ENCODE measurements around the gene SLC37A3.

SLC37A3 gene

GRCh38 chr7:140426130-140426529 lies 27.8 kb upstream of the SLC37A3 start:
- Histone ChIP-seq H3K79me2 (ENCODE audit: low read length) (no peaks in the 10 kb centered on the region), H3K27ac (ENCODE audit: low read length) (no peak overlapping the region), H3K4me1 (ENCODE audit: low read length) (no peaks in the 10 kb centered on the region), H2AFZ (ENCODE audit: low read depth, low read length) (no peak overlapping the region), H3K27me3 (ENCODE audit: low read depth, low read length) (peaks cover 10% of the 10 kb centered on the region; the same call in 1 of the 2 replicates), H3K4me2 (ENCODE audit: low read length) (no peak overlapping the region), H4K20me1 (ENCODE audit: insufficient read depth, low read length) (no peaks in the 10 kb centered on the region), H3K9ac (ENCODE audit: low read length) (no peak overlapping the region), H3K4me3 (ENCODE audit: low read length) (no peak overlapping the region), H3K36me3 (replicated peaks; ENCODE audit: low read depth, low read length) (no peaks in the 10 kb centered on the region), H3K9me3 (ENCODE audit: insufficient read depth, low read length) (no peaks in the 10 kb centered on the region)
- no peak for TF ChIP-seq EZH2phosphoT487 (IDR thresholded peaks at IDR 0.05; ENCODE audit: low read depth)
- TF ChIP-seq, protein P1, sequence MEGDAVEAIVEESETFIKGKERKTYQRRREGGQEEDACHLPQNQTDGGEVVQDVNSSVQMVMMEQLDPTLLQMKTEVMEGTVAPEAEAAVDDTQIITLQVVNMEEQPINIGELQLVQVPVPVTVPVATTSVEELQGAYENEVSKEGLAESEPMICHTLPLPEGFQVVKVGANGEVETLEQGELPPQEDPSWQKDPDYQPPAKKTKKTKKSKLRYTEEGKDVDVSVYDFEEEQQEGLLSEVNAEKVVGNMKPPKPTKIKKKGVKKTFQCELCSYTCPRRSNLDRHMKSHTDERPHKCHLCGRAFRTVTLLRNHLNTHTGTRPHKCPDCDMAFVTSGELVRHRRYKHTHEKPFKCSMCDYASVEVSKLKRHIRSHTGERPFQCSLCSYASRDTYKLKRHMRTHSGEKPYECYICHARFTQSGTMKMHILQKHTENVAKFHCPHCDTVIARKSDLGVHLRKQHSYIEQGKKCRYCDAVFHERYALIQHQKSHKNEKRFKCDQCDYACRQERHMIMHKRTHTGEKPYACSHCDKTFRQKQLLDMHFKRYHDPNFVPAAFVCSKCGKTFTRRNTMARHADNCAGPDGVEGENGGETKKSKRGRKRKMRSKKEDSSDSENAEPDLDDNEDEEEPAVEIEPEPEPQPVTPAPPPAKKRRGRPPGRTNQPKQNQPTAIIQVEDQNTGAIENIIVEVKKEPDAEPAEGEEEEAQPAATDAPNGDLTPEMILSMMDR (IDR thresholded peaks at IDR 0.05; ENCODE audit: low read depth, low read length), result no peak

DNA sequence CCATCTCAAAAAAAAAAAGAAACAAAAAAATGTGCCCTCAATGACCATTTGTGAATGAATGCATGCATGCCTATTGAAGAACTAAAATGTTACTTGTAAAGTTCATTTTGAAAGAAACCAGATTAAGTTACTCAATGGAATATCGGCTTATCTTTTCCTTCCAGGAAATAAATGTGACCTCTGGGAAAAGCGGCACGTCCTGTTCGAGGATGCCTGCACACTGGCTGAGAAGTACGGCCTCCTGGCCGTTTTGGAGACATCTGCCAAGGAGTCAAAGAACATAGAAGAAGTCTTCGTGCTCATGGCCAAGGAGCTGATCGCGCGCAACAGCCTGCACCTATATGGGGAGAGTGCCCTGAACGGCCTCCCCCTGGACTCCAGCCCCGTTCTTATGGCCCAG lies 27.4 kb upstream of the SLC37A3 start:
- Histone ChIP-seq H3K27me3 (ENCODE audit: low read depth, low read length) (peaks cover 10% of the 10 kb centered on the region; the same call in 1 of the 2 replicates), H3K27ac (ENCODE audit: low read length) (no peak overlapping the region), H2AFZ (ENCODE audit: low read depth, low read length) (no peak overlapping the region), H3K9ac (ENCODE audit: low read length) (no peak overlapping the region), H3K4me1 (ENCODE audit: low read length) (no peaks in the 10 kb centered on the region), H3K79me2 (ENCODE audit: low read length) (no peaks in the 10 kb centered on the region), H3K4me3 (ENCODE audit: low read length) (no peak overlapping the region), H3K4me2 (ENCODE audit: low read length) (no peak overlapping the region), H3K36me3 (replicated peaks; ENCODE audit: low read depth, low read length) (no peaks in the 10 kb centered on the region), H3K9me3 (ENCODE audit: insufficient read depth, low read length) (no peaks in the 10 kb centered on the region), H4K20me1 (ENCODE audit: insufficient read depth, low read length) (no peaks in the 10 kb centered on the region)
- no peak for TF ChIP-seq EZH2phosphoT487 (IDR thresholded peaks at IDR 0.05; ENCODE audit: low read depth)
- TF ChIP-seq, protein P1 (IDR thresholded peaks at IDR 0.05; ENCODE audit: low read depth, low read length), result no peak

GRCh38 chr7:140423501-140423900 lies 25.2 kb upstream of the SLC37A3 start:
- Histone ChIP-seq H3K9me3 (ENCODE audit: insufficient read depth, low read length) (no peaks in the 10 kb centered on the region), H2AFZ (ENCODE audit: low read depth, low read length) (no peak overlapping the region), H3K36me3 (replicated peaks; ENCODE audit: low read depth, low read length) (no peaks in the 10 kb centered on the region), H3K4me1 (ENCODE audit: low read length) (no peaks in the 10 kb centered on the region), H3K9ac (ENCODE audit: low read length) (no peak overlapping the region), H3K4me2 (ENCODE audit: low read length) (no peak overlapping the region), H4K20me1 (ENCODE audit: insufficient read depth, low read length) (no peaks in the 10 kb centered on the region), H3K27me3 (ENCODE audit: low read depth, low read length) (peaks cover 5% of the 10 kb centered on the region; the same call in 1 of the 2 replicates), H3K4me3 (ENCODE audit: low read length) (no peak overlapping the region), H3K27ac (ENCODE audit: low read length) (no peak overlapping the region), H3K79me2 (ENCODE audit: low read length) (no peaks in the 10 kb centered on the region)
- TF ChIP-seq EZH2phosphoT487 (IDR thresholded peaks at IDR 0.05; ENCODE audit: low read depth), result no peak
- TF ChIP-seq, protein P1 (IDR thresholded peaks at IDR 0.05; ENCODE audit: low read depth, low read length), result no peak

DNA sequence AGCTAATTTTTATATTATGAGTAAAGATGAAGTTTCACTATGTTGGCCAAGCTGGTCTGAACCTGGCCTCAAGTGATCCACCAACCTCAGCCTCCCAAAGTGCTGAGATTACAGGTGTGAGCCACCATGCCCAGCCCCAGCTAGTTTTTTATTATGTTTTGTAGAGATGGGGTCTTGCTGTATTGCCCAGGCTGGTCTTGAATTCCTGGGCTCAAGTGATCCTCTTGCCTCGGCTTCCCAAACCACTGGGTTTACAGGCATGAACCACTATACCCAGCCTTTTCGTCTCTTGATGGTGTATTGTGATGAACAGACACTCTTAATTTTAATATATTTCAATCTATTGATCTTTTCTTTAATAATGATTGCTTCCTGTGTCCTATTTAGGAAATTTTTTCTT lies 23.2 kb upstream of the SLC37A3 start:
- Histone ChIP-seq H3K4me3 (ENCODE audit: low read length) (no peak overlapping the region), H4K20me1 (ENCODE audit: insufficient read depth, low read length) (no peaks in the 10 kb centered on the region), H3K27me3 (ENCODE audit: low read depth, low read length) (peaks cover 6% of the 10 kb centered on the region), H3K79me2 (ENCODE audit: low read length) (no peaks in the 10 kb centered on the region), H2AFZ (ENCODE audit: low read depth, low read length) (no peak overlapping the region), H3K4me1 (ENCODE audit: low read length) (no peaks in the 10 kb centered on the region), H3K9me3 (ENCODE audit: insufficient read depth, low read length) (no peaks in the 10 kb centered on the region), H3K27ac (ENCODE audit: low read length) (no peak overlapping the region), H3K9ac (ENCODE audit: low read length) (no peak overlapping the region), H3K4me2 (ENCODE audit: low read length) (no peak overlapping the region), H3K36me3 (replicated peaks; ENCODE audit: low read depth, low read length) (no peaks in the 10 kb centered on the region)
- TF ChIP-seq, protein P1 (IDR thresholded peaks at IDR 0.05; ENCODE audit: low read depth, low read length), result no peak
- no peak for TF ChIP-seq EZH2phosphoT487 (IDR thresholded peaks at IDR 0.05; ENCODE audit: low read depth)
